Activated CD4-positive, alpha-beta T cell treated with anti-CD3 and anti-CD28 coated beads for 24 hours (primary cell): ENCODE data around the gene TTYH3.

Experiments used
- DNase-seq, 2 donors: peaks; one replicate each; pipeline ENCODE4 v3.0.0-alpha.2; 2020; ENCODE audit warnings: low read depth in 2 of 2

TTYH3 gene

GRCh38 chr7:2649139-2649838 is 17.5 kb downstream of the TTYH3 start:
- DNase-seq: no peak

GRCh38 chr7:2649991-2650390 is 18.2 kb downstream of the TTYH3 start:
- no peak for DNase-seq

- no peak for DNase-seq
These were observed 18.7 kb downstream of the TTYH3 start for GRCh38 chr7:2650451-2650850.

GRCh38 chr7:2651336-2651735 is 19.6 kb downstream of the TTYH3 start:
- no peak for DNase-seq

GRCh38 chr7:2651847-2652735 is 20.3 kb downstream of the TTYH3 start:
- DNase-seq: no peak

GRCh38 chr7:2652736-2653060 is 20.9 kb downstream of the TTYH3 start:
- no peak for DNase-seq

GRCh38 chr7:2654059-2654458 is 22.3 kb downstream of the TTYH3 start:
- no peak for DNase-seq

GRCh38 chr7:2655870-2656614 is 24.3 kb downstream of the TTYH3 start:
- DNase-seq: no peak

GRCh38 chr7:2657208-2657607 is 25.4 kb downstream of the TTYH3 start:
- DNase-seq: no peak

- no peak for DNase-seq
These were observed 26.3 kb downstream of the TTYH3 start for GRCh38 chr7:2657920-2658671.

- no peak for DNase-seq
These were observed 27.2 kb downstream of the TTYH3 start for GRCh38 chr7:2658941-2659340.

GRCh38 chr7:2659556-2660358 is 28.0 kb downstream of the TTYH3 start:
- DNase-seq: no peak

GRCh38 chr7:2660359-2661095 is 28.7 kb downstream of the TTYH3 start:
- no peak for DNase-seq

GRCh38 chr7:2661096-2661449 is 29.3 kb downstream of the TTYH3 start:
- DNase-seq: no peak

GRCh38 chr7:2661602-2662272 is 30.0 kb downstream of the TTYH3 start:
- no peak for DNase-seq

GRCh38 chr7:2662273-2663120 is 30.7 kb downstream of the TTYH3 start:
- DNase-seq: no peak

GRCh38 chr7:2663121-2663886 is 31.5 kb downstream of the TTYH3 start:
- no peak for DNase-seq

GRCh38 chr7:2663960-2664359 is 32.2 kb downstream of the TTYH3 start:
- no peak for DNase-seq
